Gastroesophageal sphincter (tissue), 4 donors: Measurements from ENCODE around the gene ASB1. TPM values are rescaled to one million over a fixed set of nuclear protein-coding genes. Genes with fewer than 3 reads are reported as not detected.

ENCODE experiments used
- ATAC-seq: fragments of 150-250 bp; one replicate; pipeline ENCODE4 v1.9.1; 2016; ENCODE audit warnings: mild to moderate bottlenecking, moderate library complexity
- H3K27ac ChIP-seq, 4 donors: fragments of 200-600 bp; sonication (generic) in 3 of 4; 1 replicate in 3 of 4; 2 replicates in 1 of 4; pipeline ENCODE4 v1.5.1; 2016 to 2019
- H3K27me3 ChIP-seq: fragments of 200-600 bp; sonication (generic); one replicate; pipeline ENCODE4 v1.5.1; 2019
- H3K36me3 ChIP-seq, 2 donors: fragments of 200-600 bp; sonication (generic); one replicate each; pipeline ENCODE4 v1.5.1; 2019; ENCODE audit warnings: control low read depth in 1 of 2
- H3K4me1 ChIP-seq, 3 donors: fragments of 200-600 bp; sonication (generic); 1 replicate in 2 of 3; 2 replicates in 1 of 3; pipeline ENCODE4 v1.5.1; 2016 to 2019; ENCODE audit warnings: control low read depth in 2 of 3
- H3K4me3 ChIP-seq, 2 donors: fragments of 200-600 bp; sonication (generic); one replicate each; pipeline ENCODE4 v1.5.1; 2019; ENCODE audit warnings: mild to moderate bottlenecking in 1 of 2, moderate library complexity in 1 of 2
- H3K9me3 ChIP-seq, 3 donors: fragments of 200-600 bp; sonication (generic); one replicate each; pipeline ENCODE4 v1.5.1; 2017 to 2019; ENCODE audit warnings: control low read depth in 2 of 3
- EP300 ChIP-seq: sonication (generic); formaldehyde crosslinking; IDR thresholded peaks from one replicate; pipeline ENCODE4 v1.6.1; 2017; ENCODE audit warnings: antibody characterized with exemption, mild to moderate bottlenecking
- POLR2A ChIP-seq, 2 donors: fragments of 450-650 bp; IDR thresholded peaks; one replicate each; pipeline ENCODE4 v1.6.1; 2017; ENCODE audit warnings: antibody characterized with exemption in 2 of 2, mild to moderate bottlenecking in 2 of 2, moderate library complexity in 1 of 2
- POLR2AphosphoS5 ChIP-seq: sonication (generic); formaldehyde crosslinking; IDR thresholded peaks from one replicate; pipeline ENCODE4 v1.6.1; 2017; ENCODE audit warnings: antibody characterized with exemption
- WGBS, 2 donors: methylation state at CpG; one replicate each; pipeline ENCODE4 v1.1.5; 2018; ENCODE audit warnings: low coverage in 1 of 2; 5-methylcytosine and 5-hydroxymethylcytosine counted together
- total RNA-seq, 4 donors: library from RNA; depleted of rRNA; stranded (reverse); fragments of >200 nt; gene quantifications; one replicate each; pipeline ENCODE4 v1.1.0, GENCODE V29; 2016
- TF ChIP-seq, protein P1 (sequence below), 4 experiments: fragments of 200-600 bp in 2 of 4; fragments of 450-650 bp in 2 of 4; sonication (generic) in 1 of 4; IDR thresholded peaks; one replicate each; pipeline ENCODE4 v1.5.1; 2017 to 2019; ENCODE audit warnings: antibody characterized with exemption in 4 of 4, mild to moderate bottlenecking in 2 of 4, moderate library complexity in 2 of 4

The ASB1 gene
- total RNA-seq, 4 donors from 2014 or later: 27.9 to 39.3 (median 35.9) TPM

GRCh38 chr2:238473014-238473413 lies 46.3 kb downstream of the ASB1 start:
- H3K36me3 ChIP-seq: no peaks in the 10 kb centered on the region
- H3K4me1 ChIP-seq: no peaks in the 10 kb centered on the region
- peaks cover 0 to 30% (median 0%) of the 10 kb centered on the region in 3 donors for H3K9me3 ChIP-seq
- no peak overlapping the region for H3K4me3 ChIP-seq
- no peaks in the 10 kb centered on the region for H3K27me3 ChIP-seq
- H3K27ac ChIP-seq: no peak overlapping the region
- WGBS, 2 donors: 77 to 92% methylated on average over 2 to 4 of the region's 4 CpGs
- TF ChIP-seq POLR2AphosphoS5 (no peak), EP300 (no peak), POLR2A (IDR thresholded peaks at IDR 0.05) (no peak)
- TF ChIP-seq, protein P1, sequence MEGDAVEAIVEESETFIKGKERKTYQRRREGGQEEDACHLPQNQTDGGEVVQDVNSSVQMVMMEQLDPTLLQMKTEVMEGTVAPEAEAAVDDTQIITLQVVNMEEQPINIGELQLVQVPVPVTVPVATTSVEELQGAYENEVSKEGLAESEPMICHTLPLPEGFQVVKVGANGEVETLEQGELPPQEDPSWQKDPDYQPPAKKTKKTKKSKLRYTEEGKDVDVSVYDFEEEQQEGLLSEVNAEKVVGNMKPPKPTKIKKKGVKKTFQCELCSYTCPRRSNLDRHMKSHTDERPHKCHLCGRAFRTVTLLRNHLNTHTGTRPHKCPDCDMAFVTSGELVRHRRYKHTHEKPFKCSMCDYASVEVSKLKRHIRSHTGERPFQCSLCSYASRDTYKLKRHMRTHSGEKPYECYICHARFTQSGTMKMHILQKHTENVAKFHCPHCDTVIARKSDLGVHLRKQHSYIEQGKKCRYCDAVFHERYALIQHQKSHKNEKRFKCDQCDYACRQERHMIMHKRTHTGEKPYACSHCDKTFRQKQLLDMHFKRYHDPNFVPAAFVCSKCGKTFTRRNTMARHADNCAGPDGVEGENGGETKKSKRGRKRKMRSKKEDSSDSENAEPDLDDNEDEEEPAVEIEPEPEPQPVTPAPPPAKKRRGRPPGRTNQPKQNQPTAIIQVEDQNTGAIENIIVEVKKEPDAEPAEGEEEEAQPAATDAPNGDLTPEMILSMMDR (IDR thresholded peaks at IDR 0.05): no peak
- ATAC-seq: no peak

DNA sequence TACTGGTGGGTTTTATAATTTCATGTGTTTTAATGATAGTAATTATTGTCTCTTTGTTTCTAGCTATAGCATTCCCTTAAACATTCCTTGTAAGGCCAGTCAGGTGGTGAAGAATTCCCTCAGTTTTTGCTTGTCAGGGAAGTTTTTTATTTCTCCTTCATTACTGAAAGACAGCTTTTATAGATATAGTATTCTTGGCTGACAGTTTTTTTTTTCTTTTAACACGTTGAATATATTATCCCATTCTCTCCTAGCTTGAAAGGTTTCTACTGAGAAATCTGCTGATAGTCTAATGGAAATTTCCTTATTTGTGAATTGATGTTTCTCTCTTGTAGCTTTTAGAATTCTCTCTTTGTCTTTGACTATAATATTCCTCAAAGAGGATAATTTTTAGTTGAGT lies 46.8 kb downstream of the ASB1 start:
- H3K9me3 ChIP-seq: peaks cover 0 to 36% (median 0%) of the 10 kb centered on the region in 3 donors
- H3K4me1 ChIP-seq: no peaks in the 10 kb centered on the region
- TF ChIP-seq EP300: no peak
- TF ChIP-seq POLR2AphosphoS5: no peak
- TF ChIP-seq POLR2A (IDR thresholded peaks at IDR 0.05): no peak
- TF ChIP-seq, protein P1 (IDR thresholded peaks at IDR 0.05): no peak
- ATAC-seq: no peak
- H3K36me3 ChIP-seq: no peaks in the 10 kb centered on the region
- H3K27ac ChIP-seq: no peak overlapping the region
- H3K4me3 ChIP-seq: no peak overlapping the region
- H3K27me3 ChIP-seq: no peaks in the 10 kb centered on the region
- WGBS, 2 donors: 75 to 100% methylated on average over 1 of the region's 1 CpG

DNA sequence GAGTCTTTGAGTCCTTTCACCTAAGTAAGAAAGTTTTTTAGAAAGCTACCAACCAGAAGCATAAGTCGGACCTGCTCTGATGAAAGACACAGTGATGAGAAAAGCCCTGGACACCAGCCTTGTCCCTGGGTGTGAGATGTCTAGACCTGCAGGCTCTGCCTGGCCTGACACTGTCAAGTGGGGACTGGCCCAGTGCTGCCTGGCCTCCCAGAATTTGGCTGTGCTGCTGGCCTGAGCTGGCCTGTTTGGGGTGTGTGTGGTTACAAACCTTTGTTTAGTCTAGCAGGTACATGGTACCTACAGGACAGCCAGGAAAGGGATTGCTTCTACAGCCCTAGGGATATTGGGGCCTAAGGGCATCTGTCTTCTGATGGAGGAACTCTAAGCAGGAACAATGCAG lies 48.3 kb downstream of the ASB1 start:
- no peaks in the 10 kb centered on the region for H3K4me1 ChIP-seq
- H3K4me3 ChIP-seq: no peak overlapping the region
- no peak overlapping the region for H3K27ac ChIP-seq
- 100% methylated on average over 1 of the region's 1 CpG; no CpG with 5 or more reads in 1 of the 2 donors for WGBS, 2 donors
- no peaks in the 10 kb centered on the region for H3K27me3 ChIP-seq
- peaks cover 0 to 43% (median 2%) of the 10 kb centered on the region in 3 donors for H3K9me3 ChIP-seq
- ATAC-seq: no peak
- TF ChIP-seq EP300 (no peak), POLR2AphosphoS5 (no peak), POLR2A (IDR thresholded peaks at IDR 0.05) (no peak)
- TF ChIP-seq, protein P1 (IDR thresholded peaks at IDR 0.05): no peak
- no peaks in the 10 kb centered on the region for H3K36me3 ChIP-seq

DNA sequence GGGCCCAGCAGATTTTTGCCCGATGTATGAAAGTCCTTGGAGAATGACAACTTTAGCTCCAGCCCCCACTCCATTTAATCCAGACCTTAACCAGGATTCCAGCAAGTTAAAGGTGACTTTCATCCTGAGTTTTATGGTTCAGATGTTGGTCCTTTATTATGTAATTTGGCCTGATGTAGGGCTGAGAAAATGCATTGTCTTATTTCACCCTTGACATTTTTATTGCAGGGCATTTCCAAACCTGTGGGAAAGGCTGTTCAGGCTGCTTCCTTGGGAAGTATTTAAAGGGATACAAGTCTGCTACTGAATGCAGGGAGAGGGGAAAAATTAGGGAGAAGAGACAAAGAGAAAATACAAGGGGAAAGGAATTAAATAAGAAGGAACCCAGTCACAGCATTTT lies 48.8 kb downstream of the ASB1 start:
- H3K27ac ChIP-seq: no peak overlapping the region
- no peak overlapping the region for H3K4me3 ChIP-seq
- H3K4me1 ChIP-seq: no peaks in the 10 kb centered on the region
- no peaks in the 10 kb centered on the region for H3K36me3 ChIP-seq
- no peaks in the 10 kb centered on the region for H3K27me3 ChIP-seq
- TF ChIP-seq, protein P1 (IDR thresholded peaks at IDR 0.05): no peak
- TF ChIP-seq POLR2AphosphoS5 (no peak), POLR2A (IDR thresholded peaks at IDR 0.05) (no peak), EP300 (no peak)
- ATAC-seq: no peak
- 29 to 75% methylated on average over 1 of the region's 1 CpG for WGBS, 2 donors
- peaks cover 0 to 48% (median 2%) of the 10 kb centered on the region in 3 donors for H3K9me3 ChIP-seq

DNA sequence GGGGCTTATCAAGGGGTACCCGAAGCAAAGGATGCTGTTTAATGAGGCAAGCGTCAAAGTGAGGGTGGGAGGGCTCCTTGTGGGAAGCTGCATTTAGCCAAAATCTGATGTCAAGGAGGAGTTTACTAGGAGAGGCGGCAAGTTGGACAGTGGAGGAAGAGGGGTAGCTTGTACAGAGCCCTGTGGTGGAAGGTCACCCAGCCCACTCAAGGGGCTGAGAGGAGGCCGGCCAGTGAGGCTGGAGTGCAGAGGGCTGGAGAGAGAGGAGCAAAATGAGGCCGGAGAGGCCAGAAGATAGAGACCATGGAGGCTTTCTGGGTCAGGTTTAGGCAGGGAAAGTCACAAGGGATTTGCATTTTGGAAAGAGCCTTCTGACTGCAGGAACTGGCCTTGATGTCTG lies 49.5 kb downstream of the ASB1 start:
- Histone ChIP-seq H3K4me1 (no peaks in the 10 kb centered on the region), H3K36me3 (no peaks in the 10 kb centered on the region), H3K27me3 (no peaks in the 10 kb centered on the region), H3K27ac (no peak overlapping the region), H3K4me3 (no peak overlapping the region), H3K9me3 (peaks cover 0 to 51% (median 2%) of the 10 kb centered on the region in 3 donors)
- TF ChIP-seq, protein P1 (IDR thresholded peaks at IDR 0.05): no peak
- no peak for TF ChIP-seq POLR2AphosphoS5
- ATAC-seq: no peak
- 100% methylated on average over 1 to 4 of the region's 5 CpGs for WGBS, 2 donors
